HepG2 (cell line): ENCODE data around the gene TSEN54. TPM values are rescaled to one million over a fixed set of nuclear protein-coding genes. Genes with fewer than 3 reads are reported as not detected.

Experiments used
- FOXK2 ChIP-seq: fragments of 450-650 bp; IDR thresholded peaks from 2 replicates; pipeline ENCODE4 v1.6.1; 2016
- FOXO1 ChIP-seq: sonication (generic); formaldehyde crosslinking; IDR thresholded peaks from 2 replicates; pipeline ENCODE4 v1.4.0; 2020; ENCODE audit warnings: missing genetic modification reagents
- HMG20A ChIP-seq: IDR thresholded peaks from 2 replicates; pipeline ENCODE4 v1.6.1; 2016; ENCODE audit warnings: borderline replicate concordance
- KLF16 ChIP-seq, 2 experiments: sonication (generic) in 1 of 2; formaldehyde crosslinking in 1 of 2; IDR thresholded peaks; 2 replicates each; pipeline versions ENCODE4 v1.6.1 to v1.8.0; 2016 to 2023; ENCODE audit warnings: missing genetic modification reagents in 2 of 2, missing compliant biosample characterization in 1 of 2
- LCORL ChIP-seq, 2 experiments: fragments of 450-650 bp in 1 of 2; sonication (generic) in 1 of 2; formaldehyde crosslinking in 1 of 2; IDR thresholded peaks; 2 replicates each; pipeline versions ENCODE4 v1.5.0 to v1.6.1; 2017 to 2020; ENCODE audit warnings: antibody characterized with exemption in 1 of 2, missing genetic modification reagents in 1 of 2
- MEIS2 ChIP-seq: sonication (generic); formaldehyde crosslinking; IDR thresholded peaks from 2 replicates; pipeline ENCODE4 v1.9.0; 2021; ENCODE audit warnings: mild to moderate bottlenecking, missing genetic modification reagents
- PCBP1 ChIP-seq: fragments of 200-400 bp; formaldehyde crosslinking; IDR thresholded peaks from 2 replicates; pipeline ENCODE4 v1.6.1; 2017; ENCODE audit warnings: mild to moderate bottlenecking, low read depth, low read length, borderline replicate concordance
- PCBP2 ChIP-seq: fragments of 200-400 bp; formaldehyde crosslinking; optimal IDR thresholded peaks from 2 replicates; pipeline ENCODE3; 2018; ENCODE audit warnings: low read length, low read depth; ENCODE audit not compliant: poor library complexity, severe bottlenecking
- PHF8 ChIP-seq: sonication (generic); formaldehyde crosslinking; IDR thresholded peaks from 2 replicates; pipeline ENCODE4 v1.5.0; 2020; ENCODE audit warnings: missing genetic modification reagents
- SMAD9 ChIP-seq: sonication (generic); formaldehyde crosslinking; IDR thresholded peaks from 2 replicates; pipeline ENCODE4 v1.5.1; 2020; ENCODE audit warnings: mild to moderate bottlenecking, missing genetic modification reagents
- SMC3 ChIP-seq: IDR thresholded peaks from 2 replicates; pipeline ENCODE4 v1.6.1; 2011; ENCODE audit warnings: low read length, improper control_type of control experiment
- SRY ChIP-seq: sonication (generic); formaldehyde crosslinking; IDR thresholded peaks from 2 replicates; pipeline ENCODE4 v1.8.0; 2022; ENCODE audit warnings: mild to moderate bottlenecking, missing genetic modification reagents
- ZFP41 ChIP-seq: sonication (generic); formaldehyde crosslinking; IDR thresholded peaks from 2 replicates; pipeline ENCODE4 v1.4.0; 2020; ENCODE audit warnings: mild to moderate bottlenecking, missing genetic modification reagents, borderline replicate concordance
- ZKSCAN1 ChIP-seq: fragments of 150-350 bp; IDR thresholded peaks from 2 replicates; pipeline ENCODE4 v1.6.1; 2014; ENCODE audit warnings: low read length
- ZNF282 ChIP-seq: fragments of 450-650 bp; IDR thresholded peaks from 2 replicates; pipeline ENCODE4 v1.6.1; 2018; ENCODE audit not compliant: partially characterized antibody
- ZSCAN31 ChIP-seq: sonication (generic); formaldehyde crosslinking; IDR thresholded peaks from 2 replicates; pipeline ENCODE4 v1.5.0; 2020; ENCODE audit warnings: low read depth, mild to moderate bottlenecking, missing genetic modification reagents
- polyA plus RNA-seq, 8 experiments: library from polyadenylated mRNA; depleted of rRNA in 3 of 8; stranded (reverse) in 7 of 8; unstranded in 1 of 8; fragments of >200 nt; fragmentation: Illumina TruSeq in 4 of 8; extraction: Trizol in 4 of 8; gene quantifications; 2 replicates each; pipeline versions ENCODE4 v1.2.1 to v1.2.3, GENCODE V29; 2011 to 2016; ENCODE audit warnings: low read depth in 4 of 8, missing spikeins in 1 of 8, mixed read lengths in 1 of 8; ENCODE audit not compliant: insufficient read depth in 1 of 8
- total RNA-seq, 5 experiments: library from RNA; depleted of rRNA; stranded (reverse); fragments of >200 nt; fragmentation: Illumina TruSeq; extraction: Trizol; gene quantifications; 2 replicates each; pipeline ENCODE4 v1.2.3, GENCODE V29; 2016; ENCODE audit warnings: low read depth in 1 of 5
- TF ChIP-seq, protein P1 (sequence below): sonication (generic); formaldehyde crosslinking; IDR thresholded peaks from 2 replicates; pipeline ENCODE4 v1.9.0; 2022; ENCODE audit warnings: low read depth, missing genetic modification reagents
- TF ChIP-seq, protein P2 (sequence below): sonication (generic); formaldehyde crosslinking; IDR thresholded peaks from 2 replicates; pipeline ENCODE4 v1.4.0; 2020; ENCODE audit warnings: missing genetic modification reagents
- TF ChIP-seq, protein P3 (sequence below): sonication (generic); formaldehyde crosslinking; IDR thresholded peaks from 2 replicates; pipeline ENCODE4 v1.4.0; 2020; ENCODE audit warnings: missing genetic modification reagents, borderline replicate concordance
- TF ChIP-seq, protein P4 (sequence below): IDR thresholded peaks from 2 replicates; pipeline ENCODE4 v1.6.1; 2016; ENCODE audit warnings: mild to moderate bottlenecking, missing biosample characterization, missing genetic modification reagents

TSEN54 gene
- total and polyA plus RNA-seq, 2 of the 13 experiments (the other 11 are each of a cell fraction or from before 2014, with no cell fraction given) = 62.9 to 63.3 TPM

DNA sequence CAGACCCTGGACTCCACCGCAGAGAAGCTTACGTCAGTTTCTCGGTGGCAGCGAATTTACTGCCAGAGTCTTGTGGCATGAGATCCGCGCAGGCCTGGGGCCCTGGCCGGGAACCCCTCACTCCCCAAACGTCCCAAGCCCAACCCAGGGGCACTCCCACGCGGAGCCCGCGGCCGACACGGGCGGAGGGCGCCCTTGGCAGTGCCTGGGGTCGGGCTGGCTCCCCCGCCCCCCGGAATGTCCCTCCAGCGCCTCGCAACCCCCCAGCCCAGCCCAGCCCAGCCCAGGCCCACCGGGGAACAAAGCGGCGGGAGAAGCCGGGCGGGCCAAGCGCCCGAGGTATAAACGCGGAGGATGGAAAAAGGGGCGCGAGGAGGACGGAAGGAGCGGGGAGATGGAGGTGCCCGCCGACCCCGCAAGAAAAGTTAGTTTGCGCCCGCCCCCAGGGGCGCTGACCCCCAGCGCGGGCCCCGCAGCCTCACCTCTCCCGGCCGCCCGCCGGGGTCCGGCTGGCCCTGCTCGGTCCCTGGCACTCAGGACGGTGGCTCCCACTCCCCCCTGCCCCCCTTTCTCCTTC is 1.3 kb upstream of the TSEN54 start (continued):
- TF ChIP-seq, protein P1, sequence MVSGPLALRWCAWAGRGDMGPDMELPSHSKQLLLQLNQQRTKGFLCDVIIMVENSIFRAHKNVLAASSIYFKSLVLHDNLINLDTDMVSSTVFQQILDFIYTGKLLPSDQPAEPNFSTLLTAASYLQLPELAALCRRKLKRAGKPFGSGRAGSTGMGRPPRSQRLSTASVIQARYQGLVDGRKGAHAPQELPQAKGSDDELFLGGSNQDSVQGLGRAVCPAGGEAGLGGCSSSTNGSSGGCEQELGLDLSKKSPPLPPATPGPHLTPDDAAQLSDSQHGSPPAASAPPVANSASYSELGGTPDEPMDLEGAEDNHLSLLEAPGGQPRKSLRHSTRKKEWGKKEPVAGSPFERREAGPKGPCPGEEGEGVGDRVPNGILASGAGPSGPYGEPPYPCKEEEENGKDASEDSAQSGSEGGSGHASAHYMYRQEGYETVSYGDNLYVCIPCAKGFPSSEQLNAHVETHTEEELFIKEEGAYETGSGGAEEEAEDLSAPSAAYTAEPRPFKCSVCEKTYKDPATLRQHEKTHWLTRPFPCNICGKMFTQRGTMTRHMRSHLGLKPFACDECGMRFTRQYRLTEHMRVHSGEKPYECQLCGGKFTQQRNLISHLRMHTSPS = no peak
- TF ChIP-seq KLF16 (CRISPR knock-in tag; IDR thresholded peaks at IDR 0.05) (no peak), ZKSCAN1 (no peak), SMC3 (no peak), PHF8 (CRISPR knock-in tag) (0 out of 2 replicates have a peak, but pooled peaks have one; percentile 40), HMG20A (CRISPR knock-in tag) (no peak), ZNF282 (no peak), MEIS2 (0 out of 2 replicates have a peak, but pooled peaks have one; percentile 7), PCBP2 (no peak), ZFP41 (CRISPR knock-in tag) (0 out of 2 replicates have a peak, but pooled peaks have one; percentile 30), PCBP1 (no peak), FOXO1 (0 out of 2 replicates have a peak, but pooled peaks have one; percentile 9), SRY (CRISPR knock-in tag) (no peak), LCORL (IDR thresholded peaks at IDR 0.05) (no peak), LCORL (CRISPR knock-in tag; IDR thresholded peaks at IDR 0.05) (0 out of 2 replicates have a peak, but pooled peaks have one; percentile 14), FOXK2 (no peak), ZSCAN31 (CRISPR knock-in tag) (no peak), SMAD9 (CRISPR knock-in tag) (no peak)
- TF ChIP-seq, protein P2, sequence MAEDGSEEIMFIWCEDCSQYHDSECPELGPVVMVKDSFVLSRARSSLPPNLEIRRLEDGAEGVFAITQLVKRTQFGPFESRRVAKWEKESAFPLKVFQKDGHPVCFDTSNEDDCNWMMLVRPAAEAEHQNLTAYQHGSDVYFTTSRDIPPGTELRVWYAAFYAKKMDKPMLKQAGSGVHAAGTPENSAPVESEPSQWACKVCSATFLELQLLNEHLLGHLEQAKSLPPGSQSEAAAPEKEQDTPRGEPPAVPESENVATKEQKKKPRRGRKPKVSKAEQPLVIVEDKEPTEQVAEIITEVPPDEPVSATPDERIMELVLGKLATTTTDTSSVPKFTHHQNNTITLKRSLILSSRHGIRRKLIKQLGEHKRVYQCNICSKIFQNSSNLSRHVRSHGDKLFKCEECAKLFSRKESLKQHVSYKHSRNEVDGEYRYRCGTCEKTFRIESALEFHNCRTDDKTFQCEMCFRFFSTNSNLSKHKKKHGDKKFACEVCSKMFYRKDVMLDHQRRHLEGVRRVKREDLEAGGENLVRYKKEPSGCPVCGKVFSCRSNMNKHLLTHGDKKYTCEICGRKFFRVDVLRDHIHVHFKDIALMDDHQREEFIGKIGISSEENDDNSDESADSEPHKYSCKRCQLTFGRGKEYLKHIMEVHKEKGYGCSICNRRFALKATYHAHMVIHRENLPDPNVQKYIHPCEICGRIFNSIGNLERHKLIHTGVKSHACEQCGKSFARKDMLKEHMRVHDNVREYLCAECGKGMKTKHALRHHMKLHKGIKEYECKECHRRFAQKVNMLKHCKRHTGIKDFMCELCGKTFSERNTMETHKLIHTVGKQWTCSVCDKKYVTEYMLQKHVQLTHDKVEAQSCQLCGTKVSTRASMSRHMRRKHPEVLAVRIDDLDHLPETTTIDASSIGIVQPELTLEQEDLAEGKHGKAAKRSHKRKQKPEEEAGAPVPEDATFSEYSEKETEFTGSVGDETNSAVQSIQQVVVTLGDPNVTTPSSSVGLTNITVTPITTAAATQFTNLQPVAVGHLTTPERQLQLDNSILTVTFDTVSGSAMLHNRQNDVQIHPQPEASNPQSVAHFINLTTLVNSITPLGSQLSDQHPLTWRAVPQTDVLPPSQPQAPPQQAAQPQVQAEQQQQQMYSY (CRISPR knock-in tag) = no peak
- TF ChIP-seq, protein P3, sequence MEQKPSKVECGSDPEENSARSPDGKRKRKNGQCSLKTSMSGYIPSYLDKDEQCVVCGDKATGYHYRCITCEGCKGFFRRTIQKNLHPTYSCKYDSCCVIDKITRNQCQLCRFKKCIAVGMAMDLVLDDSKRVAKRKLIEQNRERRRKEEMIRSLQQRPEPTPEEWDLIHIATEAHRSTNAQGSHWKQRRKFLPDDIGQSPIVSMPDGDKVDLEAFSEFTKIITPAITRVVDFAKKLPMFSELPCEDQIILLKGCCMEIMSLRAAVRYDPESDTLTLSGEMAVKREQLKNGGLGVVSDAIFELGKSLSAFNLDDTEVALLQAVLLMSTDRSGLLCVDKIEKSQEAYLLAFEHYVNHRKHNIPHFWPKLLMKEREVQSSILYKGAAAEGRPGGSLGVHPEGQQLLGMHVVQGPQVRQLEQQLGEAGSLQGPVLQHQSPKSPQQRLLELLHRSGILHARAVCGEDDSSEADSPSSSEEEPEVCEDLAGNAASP (CRISPR knock-in tag) = no peak
- TF ChIP-seq, protein P4, sequence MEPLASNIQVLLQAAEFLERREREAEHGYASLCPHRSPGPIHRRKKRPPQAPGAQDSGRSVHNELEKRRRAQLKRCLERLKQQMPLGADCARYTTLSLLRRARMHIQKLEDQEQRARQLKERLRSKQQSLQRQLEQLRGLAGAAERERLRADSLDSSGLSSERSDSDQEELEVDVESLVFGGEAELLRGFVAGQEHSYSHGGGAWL = 0 out of 2 replicates have a peak, but pooled peaks have one; percentile 43
